ENCODE data around the gene PHF10. TPM values are rescaled to one million over a fixed set of nuclear protein-coding genes. Genes with fewer than 3 reads are reported as not detected.

PHF10 gene
- total and polyA plus RNA-seq, 9 donors, result 37.9 to 102 (median 70.0) TPM

DNA sequence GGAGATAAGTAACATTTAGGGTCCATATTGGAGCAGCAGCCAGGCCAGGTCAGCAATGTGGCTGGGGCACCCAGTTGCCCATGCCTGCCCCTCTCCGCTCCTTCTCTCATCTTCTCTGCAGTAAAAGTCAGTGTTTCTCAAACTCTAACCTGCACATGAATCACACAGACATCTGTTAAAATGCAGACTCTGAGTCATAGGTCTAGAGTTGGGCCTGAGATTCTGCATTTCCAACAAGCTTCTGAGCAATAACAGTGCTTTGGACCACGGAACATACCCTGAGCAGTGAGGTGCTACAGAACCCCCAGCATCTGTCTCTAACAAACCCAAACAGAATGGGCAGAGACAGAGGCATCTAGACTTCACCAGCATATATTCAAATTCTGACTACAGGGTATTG, 10.1 kb downstream of the PHF10 start:
- no peak for DNase-seq
- TF ChIP-seq EP300 (IDR thresholded peaks at IDR 0.05) (no peak), POLR2A (IDR thresholded peaks at IDR 0.05) (no peak)
- TF ChIP-seq, protein P1, sequence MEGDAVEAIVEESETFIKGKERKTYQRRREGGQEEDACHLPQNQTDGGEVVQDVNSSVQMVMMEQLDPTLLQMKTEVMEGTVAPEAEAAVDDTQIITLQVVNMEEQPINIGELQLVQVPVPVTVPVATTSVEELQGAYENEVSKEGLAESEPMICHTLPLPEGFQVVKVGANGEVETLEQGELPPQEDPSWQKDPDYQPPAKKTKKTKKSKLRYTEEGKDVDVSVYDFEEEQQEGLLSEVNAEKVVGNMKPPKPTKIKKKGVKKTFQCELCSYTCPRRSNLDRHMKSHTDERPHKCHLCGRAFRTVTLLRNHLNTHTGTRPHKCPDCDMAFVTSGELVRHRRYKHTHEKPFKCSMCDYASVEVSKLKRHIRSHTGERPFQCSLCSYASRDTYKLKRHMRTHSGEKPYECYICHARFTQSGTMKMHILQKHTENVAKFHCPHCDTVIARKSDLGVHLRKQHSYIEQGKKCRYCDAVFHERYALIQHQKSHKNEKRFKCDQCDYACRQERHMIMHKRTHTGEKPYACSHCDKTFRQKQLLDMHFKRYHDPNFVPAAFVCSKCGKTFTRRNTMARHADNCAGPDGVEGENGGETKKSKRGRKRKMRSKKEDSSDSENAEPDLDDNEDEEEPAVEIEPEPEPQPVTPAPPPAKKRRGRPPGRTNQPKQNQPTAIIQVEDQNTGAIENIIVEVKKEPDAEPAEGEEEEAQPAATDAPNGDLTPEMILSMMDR (IDR thresholded peaks at IDR 0.05), result no peak
- Histone ChIP-seq H3K4me3 (no peak overlapping the region), H3K27ac (no peak overlapping the region), H3K36me3 (no peaks in the 10 kb centered on the region), H3K27me3 (no peaks in the 10 kb centered on the region), H3K4me1 (ENCODE audit: insufficient read depth) (no peaks in the 10 kb centered on the region), H3K9me3 (no peaks in the 10 kb centered on the region)
- WGBS, 3 donors, result 94 to 100% (median 95%) methylated on average over 2 of the region's 2 CpGs
- intact Hi-C loops (cut with DNase I), result no loop called here

DNA sequence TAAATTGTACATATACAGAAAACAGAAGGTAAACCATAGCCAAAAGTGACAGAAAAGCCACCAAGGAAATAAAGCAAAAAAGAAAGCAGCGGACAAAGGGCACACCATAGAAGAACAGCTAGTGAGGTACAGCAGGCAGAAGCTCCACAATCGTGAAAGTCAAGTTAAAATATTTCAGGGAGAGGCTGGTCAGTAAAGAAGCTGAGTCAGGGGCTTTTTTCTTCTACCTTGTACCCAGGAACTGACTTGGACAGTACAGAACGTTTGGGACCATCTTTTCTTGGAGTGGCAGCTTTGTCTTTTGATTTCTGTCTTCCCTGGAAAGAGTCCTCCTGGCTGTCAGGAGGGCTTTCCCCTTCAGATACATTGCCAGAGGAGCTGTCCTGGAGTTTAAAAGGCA, 14.3 kb downstream of the PHF10 start:
- Histone ChIP-seq H3K4me1 (ENCODE audit: insufficient read depth) (no peaks in the 10 kb centered on the region), H3K9me3 (no peaks in the 10 kb centered on the region), H3K4me3 (no peak overlapping the region), H3K27me3 (no peaks in the 10 kb centered on the region), H3K27ac (no peak overlapping the region), H3K36me3 (no peaks in the 10 kb centered on the region)
- DNase-seq, result no peak
- 74 to 80% (median 75%) methylated on average over 3 of the region's 3 CpGs for WGBS, 3 donors
- TF ChIP-seq EP300 (IDR thresholded peaks at IDR 0.05) (no peak), POLR2A (IDR thresholded peaks at IDR 0.05) (no peak)
- TF ChIP-seq, protein P1 (IDR thresholded peaks at IDR 0.05), result no peak
- intact Hi-C loops (cut with DNase I), result loop anchor here in 1 of 4 donors (2.0 kb wide), 1 partner anchor 73 kb away; no protein-coding TSS in a partner anchor

DNA sequence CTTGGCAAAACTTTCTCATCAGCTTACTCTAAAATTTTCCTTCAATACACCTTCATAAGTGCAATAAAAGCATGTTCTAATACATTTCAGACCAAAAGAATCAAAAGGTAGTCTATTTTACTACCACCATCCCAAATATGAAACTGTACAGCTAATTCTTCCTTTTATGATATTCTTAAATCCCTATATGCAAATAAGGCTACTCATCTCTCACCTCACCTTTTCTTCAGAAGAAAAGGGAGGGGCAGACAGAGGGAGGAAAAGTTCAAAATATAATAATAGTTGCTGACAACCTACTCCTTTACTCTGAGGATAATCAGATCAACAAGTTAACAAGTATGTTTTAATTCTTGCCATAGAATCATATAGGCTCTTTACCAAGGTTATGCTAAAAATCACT, 15.0 kb downstream of the PHF10 start:
- Histone ChIP-seq H3K4me1 (ENCODE audit: insufficient read depth) (peaks cover 1% of the 10 kb centered on the region), H3K27me3 (no peaks in the 10 kb centered on the region), H3K4me3 (no peak overlapping the region), H3K9me3 (no peaks in the 10 kb centered on the region), H3K27ac (no peak overlapping the region), H3K36me3 (no peaks in the 10 kb centered on the region)
- TF ChIP-seq POLR2A (IDR thresholded peaks at IDR 0.05) (no peak), EP300 (IDR thresholded peaks at IDR 0.05) (no peak)
- TF ChIP-seq, protein P1 (IDR thresholded peaks at IDR 0.05), result no peak
- no peak for DNase-seq
- intact Hi-C loops (cut with DNase I), result no loop called here

DNA sequence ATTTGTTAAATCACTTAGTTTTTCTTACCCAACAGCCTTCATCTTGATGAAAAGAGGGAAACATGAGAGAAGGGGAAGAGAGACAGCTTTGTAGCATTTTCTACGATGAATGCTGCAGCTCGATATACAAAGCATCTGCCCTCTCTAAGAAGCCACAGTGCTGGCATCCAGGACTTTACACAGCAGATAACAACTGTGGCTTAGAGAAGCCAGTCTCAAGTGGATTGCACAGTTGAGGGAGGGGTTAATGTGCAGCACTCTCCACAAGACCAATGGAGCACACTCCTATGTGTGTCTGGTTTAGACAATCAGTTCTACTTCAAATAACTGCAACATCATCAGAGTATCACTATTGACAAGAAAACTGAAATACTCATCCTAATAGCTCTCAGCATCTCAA, 16.5 kb downstream of the PHF10 start:
- no peaks in the 10 kb centered on the region for H3K36me3 ChIP-seq

More for the DNA sequence above, 16.5 kb downstream of the PHF10 start:
- H3K4me1 ChIP-seq (ENCODE audit: insufficient read depth), result peaks cover 1% of the 10 kb centered on the region
- no peak for DNase-seq
- TF ChIP-seq EP300 (IDR thresholded peaks at IDR 0.05) (no peak), POLR2A (IDR thresholded peaks at IDR 0.05) (no peak)
- TF ChIP-seq, protein P1 (IDR thresholded peaks at IDR 0.05), result no peak
- intact Hi-C loops (cut with DNase I), result no loop called here
- H3K27ac ChIP-seq, result no peak overlapping the region
- 89 to 92% (median 91%) methylated on average over 2 of the region's 2 CpGs for WGBS, 3 donors
- H3K9me3 ChIP-seq, result no peaks in the 10 kb centered on the region
- no peak overlapping the region for H3K4me3 ChIP-seq
- no peaks in the 10 kb centered on the region for H3K27me3 ChIP-seq
